GM21360 (cell line): ENCODE results near the gene RNF26.

Experiments
- ATAC-seq: cut with Tn5 transposase; IDR thresholded peaks from one replicate; pipeline ENCODE4 v1.9.1; 2021; ENCODE audit warnings: mild to moderate bottlenecking, moderate library complexity; ENCODE audit not compliant: unreplicated experiment

Gene RNF26

DNA sequence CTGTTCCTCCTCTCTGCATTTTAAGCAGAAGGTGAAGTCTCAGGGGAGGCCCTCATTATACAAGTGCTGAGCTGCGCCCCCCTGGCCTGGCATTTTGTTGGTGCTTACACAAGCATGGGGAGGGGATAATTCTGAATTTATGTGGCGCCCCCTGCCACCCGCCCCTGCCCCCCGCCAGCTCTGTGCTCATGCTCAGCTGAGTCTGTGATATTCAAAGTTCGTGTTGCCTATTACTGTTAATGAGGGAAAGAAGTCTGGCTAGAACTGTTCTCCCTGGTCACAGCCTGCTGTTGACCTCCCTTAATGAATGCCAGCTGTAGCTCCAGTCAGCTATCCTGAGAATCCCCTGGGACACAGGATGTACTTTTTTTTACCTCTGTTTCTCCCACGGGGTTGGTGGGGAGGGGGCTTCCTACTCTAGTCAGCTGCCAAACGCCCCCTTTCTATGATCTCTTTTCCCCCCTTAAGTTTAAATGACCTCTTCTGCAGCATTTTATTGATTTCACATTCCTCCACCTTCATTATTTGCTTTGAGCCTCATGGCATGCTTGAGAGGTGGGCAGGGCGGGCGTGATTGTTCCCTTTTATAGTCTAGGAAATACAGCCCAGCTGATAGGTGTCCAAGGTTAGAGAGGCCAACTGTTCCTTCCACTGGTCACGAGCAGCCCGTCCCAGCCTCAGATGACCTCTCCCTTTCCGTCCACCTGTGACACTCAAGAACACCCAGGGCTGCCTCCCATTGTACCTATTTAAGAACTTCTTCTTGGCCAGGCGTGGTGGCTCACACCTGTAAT is 35.0 kb downstream of the RNF26 start:
- ATAC-seq: no peak

DNA sequence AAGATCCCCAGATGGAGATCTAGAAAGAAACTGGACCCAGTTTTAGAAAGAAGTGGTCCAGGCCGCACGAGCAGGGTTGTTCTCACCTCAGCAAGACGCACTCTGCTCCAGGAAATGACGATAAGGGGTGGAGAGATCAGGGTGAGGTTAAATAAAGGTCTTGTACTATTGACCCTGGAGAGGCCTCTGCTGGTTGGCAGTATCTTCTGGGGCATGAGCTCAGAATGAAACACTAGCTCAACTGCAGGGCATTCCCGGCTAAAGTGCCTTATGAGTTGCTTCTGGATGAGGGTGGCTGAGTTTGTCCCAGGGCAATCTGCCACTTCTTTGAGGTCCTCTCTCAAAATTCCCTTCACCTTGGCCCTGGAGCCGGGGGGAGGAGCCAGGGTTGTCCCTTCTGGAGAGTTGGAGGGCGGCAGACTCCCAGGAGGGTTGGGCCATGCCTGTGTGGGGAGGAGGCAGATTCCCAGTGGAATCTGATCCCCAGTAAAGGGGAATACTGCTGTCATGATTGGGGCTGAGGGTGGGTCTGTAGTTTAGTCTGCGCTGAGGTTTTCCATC is 36.2 kb downstream of the RNF26 start:
- no peak for ATAC-seq

DNA sequence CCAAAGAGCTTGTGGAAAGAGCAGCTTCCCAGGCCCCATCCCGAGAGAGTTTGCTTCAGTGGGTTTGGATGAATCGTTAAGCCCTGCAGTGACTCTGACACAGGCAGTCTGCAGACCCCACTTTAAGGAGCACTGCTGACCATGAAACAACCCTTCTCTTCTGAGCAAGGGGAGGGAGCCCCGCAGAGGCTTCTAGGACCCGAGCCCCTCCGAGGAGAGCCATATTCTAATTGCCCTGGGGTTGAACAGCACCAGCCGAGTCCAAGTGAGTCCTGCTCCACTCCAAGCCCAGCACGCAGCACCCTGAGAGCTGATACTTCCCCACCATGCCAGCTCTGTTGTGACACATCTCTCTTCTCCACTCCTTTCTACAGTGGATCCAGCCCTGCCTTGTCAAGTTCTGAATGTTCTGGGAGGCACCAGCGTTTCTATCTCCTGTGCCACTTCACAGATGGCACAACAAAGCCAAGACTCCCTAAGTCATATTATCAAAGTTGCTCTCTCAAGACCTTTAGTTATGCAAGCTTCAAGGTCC is 36.8 kb downstream of the RNF26 start:
- no peak for ATAC-seq

DNA sequence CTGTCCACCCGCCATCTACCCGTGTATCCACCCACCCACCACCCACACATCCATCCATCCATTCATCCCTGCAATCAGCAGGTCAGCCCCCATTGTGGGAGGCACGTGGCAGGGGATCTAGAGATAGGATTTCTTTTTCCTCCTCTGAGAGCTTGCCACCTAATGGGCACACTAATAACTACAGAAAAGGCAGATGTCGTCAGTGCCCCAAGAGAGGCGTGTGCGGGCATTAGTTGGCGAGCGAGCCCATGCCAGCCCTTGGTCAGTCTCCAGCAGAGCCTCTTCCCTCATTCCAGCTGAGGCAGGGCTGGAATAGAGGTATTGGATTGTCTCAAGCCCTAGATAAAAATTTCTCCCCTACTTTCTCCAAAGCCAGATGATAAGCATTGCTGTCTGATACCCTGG is 37.5 kb downstream of the RNF26 start:
- no peak for ATAC-seq

DNA sequence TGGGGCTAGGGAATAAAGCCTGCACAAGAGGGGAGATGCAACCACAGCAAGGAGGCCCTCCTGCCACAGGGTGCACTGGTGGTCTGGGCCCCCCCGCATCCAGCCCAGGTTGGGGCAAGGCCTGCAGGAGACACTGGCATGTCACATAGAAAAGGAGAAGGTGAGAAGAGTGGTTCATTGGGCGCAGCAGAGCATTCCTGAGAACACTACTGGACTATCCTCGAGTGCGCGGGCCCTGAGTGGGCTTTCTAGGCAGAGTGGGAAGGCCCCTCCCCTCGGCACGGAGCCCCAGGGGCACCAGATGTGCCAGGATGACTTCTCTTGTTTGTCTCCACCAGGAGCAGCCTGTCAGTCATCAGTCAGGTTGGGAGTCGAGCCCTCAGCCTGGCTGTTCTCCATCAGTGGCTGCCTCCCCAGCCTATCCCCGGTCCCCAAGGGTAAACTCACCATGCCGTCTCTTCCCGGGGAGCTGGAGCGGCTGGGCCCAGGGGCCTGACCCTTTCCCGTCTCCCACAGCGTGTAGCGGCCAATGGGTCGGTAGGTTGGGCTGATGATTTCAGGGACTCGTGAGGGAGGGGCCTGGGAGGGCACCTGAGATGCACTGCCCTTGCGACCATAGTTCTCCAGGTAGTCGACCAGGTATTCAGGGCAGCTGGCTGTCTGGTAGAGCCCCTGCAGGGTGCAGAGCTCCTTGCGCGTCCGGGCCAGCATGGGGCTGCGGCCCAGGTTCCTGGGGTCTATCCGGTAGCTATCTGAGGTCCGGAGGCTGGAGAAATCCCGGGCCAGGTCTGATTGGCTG is 38.1 kb downstream of the RNF26 start:
- no peak for ATAC-seq

DNA sequence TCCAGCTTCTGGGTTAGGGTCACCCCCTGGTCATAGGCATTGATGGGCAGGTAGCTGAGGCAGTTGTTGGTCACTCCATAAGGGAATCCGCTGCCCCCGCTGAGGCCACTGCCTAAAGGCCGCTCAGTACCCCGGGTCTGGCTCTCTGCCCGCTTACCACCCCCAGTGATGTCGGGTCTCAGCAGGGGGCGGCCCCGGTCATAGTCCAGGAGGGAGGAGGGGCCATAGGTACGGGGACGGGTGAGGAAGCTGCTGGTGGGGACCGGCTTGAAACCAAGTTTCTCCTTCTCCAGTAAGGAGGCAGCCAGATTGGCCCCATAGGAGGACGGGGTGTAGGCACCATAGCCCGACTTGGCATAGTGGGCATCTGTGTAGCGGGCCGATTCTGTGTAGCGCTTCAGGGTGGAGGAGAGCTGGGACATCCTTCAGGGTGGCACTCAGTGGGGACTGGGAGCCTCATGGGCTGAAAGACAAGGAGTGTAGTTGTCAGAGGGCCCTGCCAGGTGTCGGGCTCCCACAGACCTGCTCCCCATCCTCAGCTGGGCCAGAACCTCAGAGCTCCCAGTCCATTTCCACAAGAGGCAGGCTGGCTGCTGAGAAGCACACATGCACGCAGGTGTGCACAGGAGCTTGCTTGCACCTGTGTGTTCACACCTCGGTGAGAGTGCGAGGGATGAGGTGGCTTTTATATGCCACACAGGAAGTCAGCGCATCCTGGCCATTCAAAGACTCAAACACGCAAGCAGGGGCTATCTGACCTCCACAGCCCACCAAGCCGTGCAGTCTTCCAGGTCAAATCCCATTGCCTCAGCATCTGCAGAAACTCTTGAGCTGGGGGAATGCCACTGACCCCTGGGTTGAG is 39.0 kb downstream of the RNF26 start:
- no peak for ATAC-seq

DNA sequence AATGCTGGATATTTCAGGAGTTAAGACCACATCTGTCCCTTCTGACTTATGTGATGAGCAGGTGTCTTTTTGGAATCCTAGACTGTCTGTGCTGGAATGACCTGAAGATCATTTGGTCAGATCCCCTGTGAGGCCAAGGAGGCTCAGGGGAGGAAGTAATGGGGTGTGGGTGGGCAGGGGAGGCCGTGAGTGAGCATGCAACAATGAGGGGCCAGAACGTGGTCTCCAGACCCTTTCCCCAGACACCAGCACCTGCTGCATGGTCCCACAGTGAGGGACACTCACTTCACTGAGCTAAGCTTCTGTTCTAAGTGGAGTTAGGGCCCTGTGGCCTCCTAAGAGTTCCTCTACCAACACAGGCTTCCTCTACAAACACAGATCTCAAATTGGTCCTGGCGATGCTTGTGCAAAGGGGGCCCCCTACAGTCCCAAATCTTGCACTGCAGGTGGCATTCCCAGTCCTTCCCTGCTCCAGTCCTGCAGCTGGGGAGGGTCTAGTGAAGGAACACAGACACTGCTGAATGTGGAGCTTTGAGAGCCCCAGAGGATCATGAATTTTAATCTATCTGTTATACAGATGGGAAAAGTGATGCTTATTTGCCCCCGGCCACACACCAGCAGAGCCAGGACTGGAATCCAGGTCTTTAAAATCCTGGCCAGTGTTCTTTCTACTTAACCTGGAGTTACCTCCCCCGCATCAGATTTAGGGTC is 39.7 kb downstream of the RNF26 start:
- ATAC-seq: no peak

DNA sequence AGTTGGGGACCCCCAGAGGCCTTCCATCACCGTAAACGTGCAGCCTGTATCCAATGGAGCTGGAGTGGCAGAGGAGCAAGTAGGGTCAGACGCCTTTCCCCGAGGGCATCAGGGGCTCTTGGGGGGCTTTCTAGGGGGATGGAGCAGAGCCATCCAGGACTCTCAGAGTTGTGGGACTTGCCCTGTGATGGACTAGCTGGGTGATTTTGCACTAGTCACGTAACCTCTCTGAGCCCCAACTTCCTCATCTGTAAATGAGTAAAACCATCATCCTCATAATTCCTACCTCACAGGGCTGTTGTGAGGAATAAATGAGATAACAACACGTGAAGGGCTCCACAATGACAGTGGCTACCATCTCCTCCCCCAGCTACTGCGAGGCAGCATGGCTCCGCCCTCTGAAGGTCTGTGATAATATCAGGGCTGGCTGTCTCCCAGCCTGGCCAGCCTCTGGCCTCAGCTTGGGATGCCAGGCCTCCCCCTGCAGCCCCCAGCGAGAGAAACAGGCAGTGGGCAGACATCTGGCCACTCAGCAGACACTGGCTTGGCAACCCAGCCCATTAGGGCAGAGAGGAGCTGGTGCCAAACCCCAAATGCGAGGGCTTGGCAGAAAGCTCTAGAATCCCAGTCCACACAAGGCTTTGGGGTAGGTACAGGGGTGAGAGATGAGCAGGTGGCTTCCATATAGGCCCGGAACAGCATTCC is 40.5 kb downstream of the RNF26 start:
- no peak for ATAC-seq

DNA sequence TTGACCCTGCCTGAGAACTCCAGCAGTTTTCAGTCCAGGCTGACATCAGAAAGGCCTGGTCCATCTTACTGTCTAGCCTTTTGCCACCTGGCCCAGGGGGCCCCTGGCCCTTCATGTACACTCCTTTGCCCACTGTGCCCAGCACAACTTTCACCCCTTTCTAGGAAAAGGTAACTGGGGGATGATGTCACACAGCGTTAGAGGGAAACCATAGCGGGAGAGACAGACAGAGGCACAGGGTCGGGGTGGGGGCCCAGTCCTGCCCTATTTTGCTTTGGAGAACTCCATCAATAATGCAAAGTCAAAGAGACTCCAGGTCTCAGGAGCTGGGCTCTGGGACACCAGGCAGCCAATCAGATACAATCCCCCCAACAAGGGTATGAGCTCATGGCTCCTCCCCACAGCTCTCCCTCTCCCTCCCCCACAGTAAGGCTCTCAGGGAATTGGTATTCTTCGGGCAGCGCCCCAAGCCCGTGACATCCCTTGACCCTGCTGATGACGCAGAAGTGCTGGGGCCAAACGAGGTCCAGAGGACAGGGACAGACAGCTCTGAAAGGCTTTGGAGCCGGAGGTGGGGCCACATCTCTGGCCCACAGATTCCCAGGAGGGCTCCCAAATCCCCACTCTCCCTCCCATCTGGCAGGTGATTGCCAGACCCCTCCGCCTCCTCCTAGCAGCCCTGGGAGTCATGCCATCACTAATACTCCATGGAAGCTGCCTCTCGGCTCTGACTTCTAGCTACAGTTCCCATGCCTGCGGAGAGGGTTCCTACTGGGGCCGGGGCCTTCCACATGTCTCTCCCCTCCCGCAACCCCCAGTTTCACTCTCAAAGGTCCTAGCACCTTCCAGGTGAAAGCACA is 41.2 kb downstream of the RNF26 start:
- no peak for ATAC-seq

DNA sequence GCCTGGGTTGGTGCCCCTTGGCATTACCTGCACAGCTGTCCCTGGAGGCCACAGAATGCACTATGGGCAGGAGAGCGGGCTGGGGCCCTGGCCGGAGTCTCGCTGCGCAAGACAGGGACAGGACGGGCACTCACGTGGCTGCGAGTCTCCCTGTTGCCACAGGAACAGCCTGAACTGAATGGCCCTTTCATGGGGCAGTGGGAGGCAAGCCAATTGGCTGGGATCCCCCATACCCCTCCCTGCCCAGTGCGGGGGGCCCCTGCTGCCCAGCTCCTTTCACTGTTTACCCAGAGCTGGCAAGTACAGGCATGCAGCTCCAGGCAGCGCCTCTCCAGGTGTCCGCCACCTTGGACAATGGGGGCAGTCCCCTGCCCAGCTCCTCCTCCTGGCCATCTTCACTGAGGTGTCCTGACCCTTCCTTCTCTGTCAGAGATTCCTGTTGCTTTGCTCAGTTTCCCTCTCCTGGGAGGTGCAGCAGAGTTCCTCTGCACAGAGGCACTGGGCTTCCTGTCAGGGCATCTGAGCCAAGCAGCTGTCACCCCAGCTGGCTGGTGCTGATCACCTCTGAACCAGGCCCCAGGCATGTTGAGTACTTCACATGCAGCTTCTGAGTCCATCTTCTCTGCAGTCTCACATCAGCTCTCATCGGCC is 42.0 kb downstream of the RNF26 start:
- ATAC-seq: no peak

DNA sequence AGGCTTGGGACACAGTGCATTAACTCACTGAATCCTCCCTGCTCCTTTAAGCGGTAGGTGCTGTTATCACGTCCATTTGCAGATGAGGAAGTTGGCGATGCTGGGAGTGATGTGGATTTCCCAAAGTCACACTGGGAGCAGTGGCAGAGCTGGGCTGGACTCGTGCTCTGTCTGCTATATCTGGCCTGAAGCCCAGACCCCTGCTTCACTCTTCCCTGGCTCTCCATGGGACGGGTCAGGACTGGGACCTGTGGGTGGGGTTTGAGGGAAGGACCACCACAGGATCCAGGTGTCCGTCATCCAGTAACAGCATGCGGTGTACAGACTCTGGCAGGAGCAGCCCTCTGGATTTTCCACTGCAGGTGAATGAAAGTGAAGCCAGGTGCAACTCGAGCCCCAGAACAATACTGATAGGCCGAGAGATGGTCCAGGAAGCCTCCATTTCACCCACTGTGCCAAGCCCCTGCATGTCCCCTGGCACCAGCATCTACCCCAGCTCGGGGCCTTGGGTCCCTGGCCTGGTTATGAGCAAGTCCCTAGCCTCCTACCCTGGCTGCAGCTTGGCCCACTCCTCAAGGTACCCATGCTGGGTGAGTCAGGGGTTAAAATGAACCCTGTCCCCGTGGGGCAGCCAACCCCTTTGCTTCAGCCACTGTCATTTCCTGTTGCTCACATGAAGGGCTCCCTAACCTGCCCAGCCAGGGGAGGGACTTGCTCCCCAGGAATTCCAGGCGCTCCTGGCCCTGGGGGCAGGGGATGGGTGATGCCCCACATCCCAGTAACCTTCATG is 43.0 kb downstream of the RNF26 start:
- ATAC-seq: no peak

DNA sequence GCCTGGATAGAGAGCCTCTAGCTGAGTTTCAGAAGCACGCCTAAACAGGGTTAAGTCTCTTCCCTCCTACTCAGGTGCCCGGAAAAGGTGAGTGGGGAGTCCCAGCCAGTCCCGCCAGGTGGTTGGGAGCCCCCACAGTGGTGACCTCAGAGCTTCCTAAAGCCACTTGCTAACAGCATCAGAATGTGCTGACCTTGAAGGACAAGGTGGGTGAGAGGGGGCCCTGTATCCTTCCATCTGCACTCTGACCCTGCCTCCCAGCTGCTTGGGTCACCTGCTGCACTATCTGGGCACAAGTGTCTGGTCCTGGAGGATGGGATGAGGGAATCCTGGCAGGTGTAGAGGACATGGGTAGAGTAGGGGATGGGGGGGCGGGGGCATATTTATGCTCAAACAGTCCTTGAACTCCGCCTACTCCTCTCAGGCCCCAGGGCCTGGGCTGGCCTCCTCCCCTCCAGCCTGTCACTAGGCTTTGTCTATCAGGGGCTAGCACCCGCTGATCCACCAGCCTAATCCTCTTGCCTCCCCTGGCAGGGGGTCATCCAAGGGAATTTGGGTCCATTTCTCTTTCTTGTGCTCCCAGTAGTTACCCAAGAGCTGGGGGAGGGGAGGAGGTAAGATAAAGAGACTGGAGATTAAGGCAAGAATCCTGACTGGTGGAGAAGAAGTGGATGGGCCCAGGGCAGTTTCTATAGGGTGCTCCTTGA is 43.8 kb downstream of the RNF26 start:
- no peak for ATAC-seq

DNA sequence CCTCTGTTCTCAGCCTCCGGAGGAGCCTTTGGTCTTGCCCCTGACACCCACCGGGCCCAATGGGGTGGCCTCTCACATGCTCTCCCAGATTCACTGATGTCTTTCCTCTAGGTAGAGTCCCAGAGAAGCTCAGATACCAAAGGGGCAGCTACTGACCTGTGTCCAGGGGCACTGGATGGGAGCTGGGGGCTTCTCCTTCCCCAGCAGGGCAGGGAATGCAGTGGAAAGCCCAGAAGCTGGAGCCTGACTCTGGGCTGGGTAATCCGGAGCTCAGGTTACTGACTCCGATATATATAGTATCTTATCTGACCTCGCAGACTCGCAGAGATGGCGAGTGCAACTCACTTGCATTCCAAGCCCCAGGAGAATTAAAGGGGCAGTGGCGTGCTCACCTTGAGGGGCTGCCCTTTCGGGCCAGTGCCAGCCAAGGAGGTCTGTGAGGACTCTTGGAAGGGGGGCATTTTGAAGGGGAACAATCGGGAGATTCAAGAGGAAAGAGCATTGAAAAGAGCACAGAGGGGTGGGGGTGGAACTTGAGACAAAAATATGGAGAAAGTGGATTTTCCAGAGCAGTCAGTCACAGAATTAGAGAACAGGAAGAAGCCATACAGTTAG is 44.6 kb downstream of the RNF26 start:
- ATAC-seq: no peak

DNA sequence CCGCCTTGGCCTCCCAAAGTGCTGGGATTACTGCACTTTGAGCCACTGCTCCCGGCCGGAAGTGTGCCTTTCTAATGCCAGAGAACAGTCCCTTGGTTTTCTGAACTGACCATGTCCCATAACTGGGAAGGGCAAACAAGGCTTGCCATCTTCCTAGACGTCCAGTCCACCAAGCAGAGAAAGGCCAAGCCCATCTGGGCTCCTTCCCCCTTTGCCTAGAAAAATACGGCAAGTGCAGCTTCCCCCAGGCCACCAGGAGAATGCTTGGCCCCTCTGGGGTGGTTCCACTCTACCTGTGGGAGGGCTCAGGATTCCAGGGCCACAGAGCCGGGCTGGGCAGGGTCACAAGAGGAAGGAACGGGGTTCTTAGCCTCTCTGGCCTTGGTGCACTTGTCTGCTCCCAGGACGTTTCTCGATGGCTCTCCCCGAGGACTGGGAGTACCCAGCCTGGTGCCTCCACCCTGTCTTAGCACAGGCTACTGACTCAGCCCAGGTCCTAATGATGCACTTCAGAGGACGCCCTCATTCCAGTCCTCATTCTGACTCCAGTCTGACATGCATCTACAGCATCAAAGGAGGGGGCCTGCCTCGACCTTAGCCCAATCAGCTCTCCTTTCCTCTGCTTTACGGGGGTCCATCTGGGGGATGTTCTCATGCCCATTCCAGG is 46.0 kb downstream of the RNF26 start:
- no peak for ATAC-seq

DNA sequence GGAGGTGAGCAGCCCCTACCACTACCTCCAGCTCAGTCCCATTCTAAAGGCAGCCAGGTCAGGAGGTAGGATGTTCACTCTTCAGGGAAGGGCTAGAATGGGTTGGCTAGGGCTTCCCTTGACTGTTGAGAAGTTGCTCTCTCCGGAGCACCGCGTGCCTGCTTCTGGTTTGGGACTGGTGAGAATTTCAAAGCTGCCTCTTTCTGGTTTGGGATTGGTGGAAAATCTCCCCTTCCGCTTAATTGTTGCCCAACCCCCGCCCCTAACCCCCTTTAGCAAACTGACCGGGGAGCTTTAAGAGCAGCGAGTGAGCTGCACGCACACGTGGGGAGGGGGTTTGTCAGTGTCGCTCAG is 46.5 kb downstream of the RNF26 start:
- no peak for ATAC-seq
